ENCODE results near the gene CD22. TPM values are rescaled to one million over a fixed set of nuclear protein-coding genes. Genes with fewer than 3 reads are reported as not detected.
"Not testable (repeated sequence)": the region's sequence is repeated elsewhere in the genome, so short reads cannot be mapped to it uniquely, and the experiment has no call there.

Gene CD22
- total RNA-seq: 4.7 and 5.1 TPM in 2 replicates

DNA sequence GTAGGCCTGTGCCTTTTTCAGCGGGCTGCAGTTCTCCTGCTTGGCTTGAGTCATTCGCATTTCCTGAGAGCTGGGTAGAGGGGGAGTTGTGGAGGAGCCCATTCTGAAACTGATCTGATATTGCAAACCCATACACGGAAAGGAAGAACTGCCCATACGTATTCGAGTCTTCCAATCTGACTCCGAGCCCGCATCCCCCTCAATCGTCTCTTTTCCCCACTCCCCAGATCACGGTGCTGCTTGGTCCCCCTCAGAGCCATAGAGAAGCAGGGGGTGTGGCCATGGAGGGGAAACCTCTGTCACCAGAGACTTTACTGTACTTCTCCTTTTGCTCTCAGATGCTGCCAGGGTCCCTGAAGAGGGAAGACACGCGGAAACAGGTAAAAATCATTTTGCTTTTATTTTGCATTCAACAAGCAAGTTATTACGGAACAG is at the start of gene CD22:
TSS of gene CD22 (plus strand) at position 337 of the 435 bp plus-strand sequence. CDS start 2,854 bp downstream, outside the sequence.
- Mint-ChIP-seq H3K4me1 (ENCODE audit: low read depth) (peaks cover 23% of the 10 kb centered on the region), H3K27me3 (ENCODE audit: insufficient read depth) (no peaks in the 10 kb centered on the region), H3K36me3 (ENCODE audit: low read depth) (no peaks in the 10 kb centered on the region), H3K4me3 (peak within 1 kb of the TSS; percentile 28), H3K27ac (peak within 1 kb of the TSS; percentile 31), H3K9me3 (no peaks in the 10 kb centered on the region)
- DNase-seq (ENCODE audit: low spot score): no peak
- intact Hi-C loops (cut with micrococcal nuclease): no loop called here

DNA sequence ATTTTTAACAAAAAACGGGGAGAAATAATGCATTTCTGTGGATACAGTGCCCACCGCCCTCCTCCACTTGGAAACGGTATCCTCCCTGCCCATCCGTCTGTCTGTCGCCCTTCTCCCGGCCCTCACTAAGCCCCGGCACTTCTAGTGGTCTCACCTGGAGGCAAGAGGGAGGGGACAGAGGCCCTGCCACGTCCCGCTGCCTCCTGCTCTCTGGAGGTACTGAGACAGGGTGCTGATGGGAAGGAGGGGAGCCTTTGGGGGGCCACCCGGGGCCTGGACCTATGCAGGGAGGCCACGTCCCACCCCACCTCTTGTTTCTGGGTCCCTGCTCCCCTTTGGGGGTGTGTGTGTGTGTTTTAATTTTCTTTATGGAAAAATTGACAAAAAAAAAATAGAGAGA is 49.6 kb upstream of the CD22 start:
- Mint-ChIP-seq H3K4me1 (ENCODE audit: low read depth) (no peaks in the 10 kb centered on the region), H3K9me3 (no peaks in the 10 kb centered on the region), H3K36me3 (ENCODE audit: low read depth) (peaks cover 10% of the 10 kb centered on the region), H3K4me3 (no peak overlapping the region), H3K27me3 (ENCODE audit: insufficient read depth) (peaks cover 13% of the 10 kb centered on the region), H3K27ac (no peak overlapping the region)
- intact Hi-C loops (cut with micrococcal nuclease): no loop called here
- no peak for DNase-seq (ENCODE audit: low spot score)

DNA sequence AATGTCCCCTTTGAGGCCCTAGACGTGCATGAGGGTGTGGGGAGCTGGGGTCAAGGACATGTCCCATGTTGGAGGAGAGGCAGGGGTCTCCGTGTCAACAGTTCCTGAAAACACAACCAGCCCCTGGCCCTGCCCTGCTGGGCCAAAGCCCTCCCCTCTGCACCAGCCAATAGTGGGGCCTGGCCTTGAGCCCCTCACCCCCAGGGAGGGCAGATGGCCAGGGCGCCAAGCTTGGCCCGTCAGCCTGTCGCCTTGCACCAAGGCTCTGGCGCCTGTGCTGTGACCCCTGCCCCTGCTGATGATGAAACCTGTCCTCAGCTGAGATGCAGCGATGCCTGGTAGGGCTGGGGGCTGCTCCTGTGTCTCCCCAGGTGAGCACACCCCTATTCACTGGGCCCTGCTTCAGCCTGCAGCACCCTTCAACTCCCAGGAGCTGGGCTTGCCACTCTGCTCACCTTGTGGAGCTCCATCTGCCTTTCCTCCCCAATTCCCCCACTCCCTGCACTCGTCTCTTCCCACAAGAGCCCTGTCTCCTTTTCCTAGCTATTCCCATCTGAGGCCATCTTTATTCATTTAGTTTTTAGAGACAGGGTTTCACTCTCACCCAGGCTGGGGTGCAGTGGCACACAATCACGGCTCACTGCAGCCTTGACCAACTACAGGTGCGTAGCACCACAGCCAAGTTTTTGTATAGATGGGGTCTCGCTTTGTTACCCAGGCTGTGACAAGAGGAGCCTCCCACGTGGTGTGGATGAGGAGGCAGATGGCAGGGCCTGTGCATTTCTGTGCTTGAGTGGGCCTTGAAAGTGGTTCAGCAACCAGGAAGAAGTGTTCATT is 48.8 kb upstream of the CD22 start:
- no peaks in the 10 kb centered on the region for H3K9me3 Mint-ChIP-seq
- no peak overlapping the region for H3K27ac Mint-ChIP-seq
- peaks cover 18% of the 10 kb centered on the region for H3K27me3 Mint-ChIP-seq (ENCODE audit: insufficient read depth)
- H3K36me3 Mint-ChIP-seq (ENCODE audit: low read depth): peaks cover 10% of the 10 kb centered on the region
- intact Hi-C loops (cut with micrococcal nuclease): no loop called here
- no peaks in the 10 kb centered on the region for H3K4me1 Mint-ChIP-seq (ENCODE audit: low read depth)
- no peak for DNase-seq (ENCODE audit: low spot score)
- no peak overlapping the region for H3K4me3 Mint-ChIP-seq

DNA sequence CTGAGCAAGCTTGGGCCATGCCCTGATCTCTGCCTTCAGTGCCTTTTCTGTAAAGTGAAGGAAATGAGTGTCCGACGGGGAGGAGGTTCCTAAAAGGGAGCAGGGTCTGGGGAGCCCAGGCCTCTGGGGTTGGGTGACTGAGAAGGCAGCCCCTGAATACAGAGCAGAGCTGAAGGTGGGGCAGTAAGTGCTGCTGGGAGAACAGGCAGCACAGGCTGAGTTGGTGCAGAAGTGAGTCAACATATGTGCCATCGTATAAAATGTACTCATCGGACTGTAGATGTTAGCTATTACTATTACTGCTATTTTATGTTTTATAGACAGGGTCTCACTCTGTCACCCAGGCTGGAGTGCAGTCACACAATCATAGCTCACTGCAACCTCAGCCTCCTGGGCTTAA is 47.7 kb upstream of the CD22 start:
- intact Hi-C loops (cut with micrococcal nuclease): no loop called here

DNA sequence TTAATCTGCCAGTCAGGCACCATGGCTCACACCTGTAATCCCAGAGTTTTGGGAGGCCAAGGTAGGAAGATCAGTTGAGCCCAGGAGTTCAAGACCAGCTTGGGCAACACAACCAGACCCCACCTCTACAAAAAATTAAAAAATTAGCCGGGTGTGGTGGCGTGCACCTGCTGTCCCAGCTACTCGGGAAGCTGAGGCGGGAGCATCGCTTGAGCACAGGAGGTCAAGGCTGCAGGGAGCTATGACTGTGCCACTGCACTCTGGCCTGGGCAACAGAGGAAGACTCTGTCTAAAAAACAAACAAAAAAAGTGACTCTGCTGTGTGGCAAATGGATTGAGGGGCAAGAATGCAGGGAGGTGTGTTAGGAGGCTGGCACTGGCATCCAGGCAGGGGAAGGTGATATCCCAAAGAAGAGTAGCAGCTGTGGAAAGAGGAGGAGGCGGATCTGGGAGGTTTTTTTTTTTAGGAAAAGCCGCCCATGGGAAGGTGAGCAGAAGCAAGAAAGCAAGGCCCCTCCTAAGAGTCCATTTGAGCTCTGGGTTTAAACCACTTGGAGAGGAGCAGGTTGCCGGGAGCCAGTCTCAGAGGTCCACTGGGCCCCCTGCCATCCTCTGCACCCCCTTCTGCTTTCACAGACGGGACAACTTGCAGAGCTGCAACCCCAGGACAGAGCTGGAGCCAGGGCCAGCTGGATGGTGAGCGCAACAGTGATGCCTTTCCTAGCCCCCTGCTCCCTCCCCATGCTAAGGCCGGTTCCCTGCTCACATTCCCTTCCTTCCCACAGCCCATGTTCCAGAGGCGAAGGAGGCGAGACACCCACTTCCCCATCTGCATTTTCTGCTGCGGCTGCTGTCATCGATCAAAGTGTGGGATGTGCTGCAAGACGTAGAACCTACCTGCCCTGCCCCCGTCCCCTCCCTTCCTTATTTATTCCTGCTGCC is 44.6 kb upstream of the CD22 start:
- no peak overlapping the region for H3K27ac Mint-ChIP-seq
- intact Hi-C loops (cut with micrococcal nuclease): no loop called here
- no peak for DNase-seq (ENCODE audit: low spot score)
- no peaks in the 10 kb centered on the region for H3K4me1 Mint-ChIP-seq (ENCODE audit: low read depth)
- H3K4me3 Mint-ChIP-seq: no peak overlapping the region
- H3K9me3 Mint-ChIP-seq: no peaks in the 10 kb centered on the region
- no peaks in the 10 kb centered on the region for H3K36me3 Mint-ChIP-seq (ENCODE audit: low read depth)
- H3K27me3 Mint-ChIP-seq (ENCODE audit: insufficient read depth): peaks cover 21% of the 10 kb centered on the region

More for the DNA sequence above, 47.7 kb upstream of the CD22 start:
- Mint-ChIP-seq H3K27ac (no peak overlapping the region), H3K4me1 (ENCODE audit: low read depth) (no peaks in the 10 kb centered on the region), H3K27me3 (ENCODE audit: insufficient read depth) (peaks cover 20% of the 10 kb centered on the region), H3K36me3 (ENCODE audit: low read depth) (peaks cover 3% of the 10 kb centered on the region), H3K4me3 (no peak overlapping the region), H3K9me3 (no peaks in the 10 kb centered on the region)
- no peak for DNase-seq (ENCODE audit: low spot score)

DNA sequence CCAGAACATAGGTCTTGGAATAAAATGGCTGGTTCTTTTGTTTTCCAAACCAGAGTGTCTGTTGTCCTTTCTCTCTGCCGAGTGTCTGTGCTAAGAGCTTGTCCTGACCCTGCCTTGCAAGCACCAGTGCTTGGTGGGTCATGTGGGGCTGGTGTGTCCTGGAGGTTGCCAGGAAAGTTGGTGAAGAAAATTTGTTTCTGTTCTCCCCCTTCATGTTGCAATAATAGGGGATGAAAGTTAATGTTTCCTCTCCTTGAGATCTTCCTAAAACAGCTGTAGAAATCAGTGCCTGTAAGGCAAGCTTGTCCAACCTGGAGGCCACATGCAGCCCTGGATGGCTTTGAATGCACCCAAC is 43.9 kb upstream of the CD22 start:
- Mint-ChIP-seq H3K4me3 (no peak overlapping the region), H3K9me3 (no peaks in the 10 kb centered on the region), H3K27me3 (ENCODE audit: insufficient read depth) (peaks cover 21% of the 10 kb centered on the region), H3K4me1 (ENCODE audit: low read depth) (no peaks in the 10 kb centered on the region), H3K36me3 (ENCODE audit: low read depth) (no peaks in the 10 kb centered on the region), H3K27ac (no peak overlapping the region)
- intact Hi-C loops (cut with micrococcal nuclease): no loop called here
- no peak for DNase-seq (ENCODE audit: low spot score)

DNA sequence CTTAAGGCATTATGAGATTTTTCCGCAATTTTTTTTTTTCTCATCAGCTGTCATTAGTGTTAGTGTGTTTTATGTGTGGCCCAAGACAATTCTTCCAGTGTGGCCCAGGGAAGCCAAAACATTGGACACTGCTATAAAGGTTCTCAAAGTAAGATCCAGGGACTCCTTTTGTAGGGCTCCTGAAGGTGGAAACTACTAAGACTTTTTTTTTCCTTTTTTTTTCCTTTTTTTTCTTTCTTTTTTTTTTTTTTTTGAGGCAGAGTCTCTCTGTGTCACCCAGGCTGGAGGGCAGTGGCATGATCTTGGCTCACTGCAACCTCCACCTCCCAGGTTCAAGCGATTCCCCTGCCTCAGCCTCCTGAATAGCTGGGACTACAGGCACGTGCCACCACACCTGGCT is 43.5 kb upstream of the CD22 start:
- H3K4me1 Mint-ChIP-seq (ENCODE audit: low read depth); H3K9me3 Mint-ChIP-seq; H3K4me3 Mint-ChIP-seq; DNase-seq (ENCODE audit: low spot score); intact Hi-C loops (cut with micrococcal nuclease); H3K27ac Mint-ChIP-seq; H3K36me3 Mint-ChIP-seq (ENCODE audit: low read depth): not testable (repeated sequence)
- H3K27me3 Mint-ChIP-seq (ENCODE audit: insufficient read depth): peaks cover 21% of the 10 kb centered on the region

DNA sequence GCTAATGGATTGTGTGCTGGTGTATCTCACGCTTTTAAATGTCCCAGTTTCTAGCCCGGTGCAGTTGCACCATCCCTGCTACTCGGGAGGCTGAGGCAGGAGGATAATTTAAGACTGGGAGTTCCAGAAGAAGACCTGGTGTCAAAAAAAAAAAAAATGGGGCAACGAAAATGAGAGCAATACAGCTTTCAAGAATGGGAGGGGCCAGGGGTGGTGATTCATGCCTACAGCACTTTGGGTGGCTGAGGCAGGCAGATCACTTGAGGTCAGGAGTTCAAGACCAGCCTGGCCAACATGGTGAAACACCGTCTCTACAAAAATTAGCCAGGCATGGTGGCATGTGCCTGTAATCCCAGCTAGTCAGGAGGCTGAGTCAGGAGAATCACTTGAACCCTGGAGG is 42.9 kb upstream of the CD22 start:
- H3K36me3 Mint-ChIP-seq (ENCODE audit: low read depth); H3K4me1 Mint-ChIP-seq (ENCODE audit: low read depth); DNase-seq (ENCODE audit: low spot score); intact Hi-C loops (cut with micrococcal nuclease); H3K4me3 Mint-ChIP-seq; H3K27ac Mint-ChIP-seq; H3K9me3 Mint-ChIP-seq: not testable (repeated sequence)
- peaks cover 20% of the 10 kb centered on the region for H3K27me3 Mint-ChIP-seq (ENCODE audit: insufficient read depth)

DNA sequence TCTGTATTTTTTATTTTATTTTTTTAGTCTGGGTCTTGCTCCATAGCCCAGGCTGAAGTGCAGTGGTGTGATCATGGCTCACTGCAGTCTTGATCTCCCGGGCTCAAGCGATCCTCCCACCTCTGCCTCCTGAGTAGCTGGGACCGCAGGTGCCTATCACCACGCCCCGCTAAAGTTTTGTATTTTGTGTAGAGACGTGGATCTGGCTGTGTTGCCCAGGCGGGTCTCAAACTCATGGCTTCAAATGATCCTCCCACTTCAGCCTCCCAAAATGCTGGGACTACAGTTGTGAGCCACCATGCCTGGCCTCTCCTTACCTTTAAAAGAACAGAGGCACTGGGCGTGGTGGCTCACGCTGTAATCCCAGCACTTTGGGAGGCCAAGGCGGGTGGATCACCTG is 41.3 kb upstream of the CD22 start:
- Mint-ChIP-seq H3K4me3 (no peak overlapping the region), H3K36me3 (ENCODE audit: low read depth) (no peaks in the 10 kb centered on the region), H3K27me3 (ENCODE audit: insufficient read depth) (peaks cover 20% of the 10 kb centered on the region), H3K9me3 (no peaks in the 10 kb centered on the region), H3K27ac (no peak overlapping the region), H3K4me1 (ENCODE audit: low read depth) (no peaks in the 10 kb centered on the region)
- DNase-seq (ENCODE audit: low spot score): no peak
- intact Hi-C loops (cut with micrococcal nuclease): no loop called here

DNA sequence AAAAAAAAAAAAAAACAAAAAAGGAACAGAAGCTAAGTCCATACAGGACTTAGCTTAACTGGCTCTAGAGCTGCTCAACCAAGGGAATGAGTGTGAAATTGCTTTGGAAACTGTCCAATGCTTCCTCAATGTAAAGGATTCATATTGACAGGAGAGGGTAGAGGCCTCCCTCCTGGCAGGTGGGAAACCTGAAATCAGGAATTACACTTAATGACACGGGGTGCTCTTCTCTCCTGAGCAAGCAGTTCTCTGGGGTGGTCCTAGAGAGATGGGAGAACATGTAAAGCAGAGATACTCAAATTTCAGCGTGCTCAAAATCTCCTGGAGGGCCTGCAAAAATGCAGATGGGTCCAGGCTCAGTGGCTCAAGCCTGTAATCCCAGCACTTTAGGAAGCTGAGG is 40.7 kb upstream of the CD22 start:
- Mint-ChIP-seq H3K4me1 (ENCODE audit: low read depth) (no peaks in the 10 kb centered on the region), H3K27ac (no peak overlapping the region), H3K27me3 (ENCODE audit: insufficient read depth) (peaks cover 14% of the 10 kb centered on the region), H3K36me3 (ENCODE audit: low read depth) (no peaks in the 10 kb centered on the region), H3K9me3 (no peaks in the 10 kb centered on the region), H3K4me3 (no peak overlapping the region)
- DNase-seq (ENCODE audit: low spot score): no peak
- intact Hi-C loops (cut with micrococcal nuclease): no loop called here

DNA sequence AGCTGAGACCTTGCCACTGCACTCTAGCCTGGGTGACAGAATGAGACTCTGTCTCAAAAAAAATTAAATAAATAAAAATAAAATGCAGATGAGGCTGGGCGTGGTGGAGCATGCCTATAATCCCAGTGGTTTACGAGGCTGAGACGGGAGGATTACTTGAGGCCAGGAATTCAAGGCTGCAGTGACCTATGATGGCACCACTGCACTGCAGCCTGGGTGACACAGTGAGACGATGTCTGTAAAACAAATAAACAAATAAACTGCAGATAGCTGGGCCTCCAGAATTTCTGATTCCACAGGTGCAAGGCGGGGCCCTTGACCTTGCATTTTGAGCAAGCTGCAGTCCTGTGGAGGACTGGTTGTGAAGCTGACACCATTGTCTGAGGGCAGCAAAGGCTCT is 40.1 kb upstream of the CD22 start:
- no peaks in the 10 kb centered on the region for H3K4me1 Mint-ChIP-seq (ENCODE audit: low read depth)
- intact Hi-C loops (cut with micrococcal nuclease): no loop called here
- no peaks in the 10 kb centered on the region for H3K36me3 Mint-ChIP-seq (ENCODE audit: low read depth)
- no peak overlapping the region for H3K4me3 Mint-ChIP-seq
- H3K27me3 Mint-ChIP-seq (ENCODE audit: insufficient read depth): peaks cover 12% of the 10 kb centered on the region
- H3K9me3 Mint-ChIP-seq: no peaks in the 10 kb centered on the region
- H3K27ac Mint-ChIP-seq: no peak overlapping the region
- DNase-seq (ENCODE audit: low spot score): no peak

DNA sequence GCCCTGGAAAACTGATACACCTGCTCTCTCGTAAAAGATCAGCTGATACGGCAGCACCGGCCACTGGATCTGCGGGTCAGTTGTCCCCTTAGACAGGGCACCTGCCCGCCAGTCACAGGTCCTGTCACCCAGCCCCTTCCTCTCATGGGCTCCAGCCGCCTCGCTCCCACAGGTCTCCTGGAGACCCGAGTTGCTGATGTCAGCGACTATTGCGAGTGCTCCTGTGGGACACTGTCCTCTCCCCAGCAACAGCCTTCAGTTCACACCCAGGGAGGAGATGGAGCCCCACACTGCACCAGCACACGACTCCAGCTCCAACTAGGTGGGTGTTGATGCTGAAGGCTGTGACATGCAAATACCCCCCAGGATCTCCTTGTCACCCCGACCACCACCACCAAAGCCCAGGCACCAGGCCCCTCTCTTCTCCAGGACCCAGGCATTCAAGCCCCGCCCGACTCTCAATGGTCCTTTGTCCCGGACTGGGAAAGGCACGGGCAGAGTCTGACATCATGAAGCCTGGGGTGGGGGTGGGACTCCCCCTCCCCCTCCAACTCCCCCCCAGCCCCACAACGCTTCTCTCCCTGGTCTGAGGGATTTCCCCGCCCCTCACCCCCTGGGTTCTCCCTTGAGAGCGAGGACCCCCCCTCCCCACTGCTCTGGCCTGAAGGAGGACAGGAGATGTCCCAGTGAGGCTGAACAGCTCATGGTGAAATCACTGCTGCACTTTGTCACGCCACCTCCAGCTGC is 38.4 kb upstream of the CD22 start:
- peaks cover 9% of the 10 kb centered on the region for H3K27me3 Mint-ChIP-seq (ENCODE audit: insufficient read depth)
- intact Hi-C loops (cut with micrococcal nuclease): no loop called here
- no peak overlapping the region for H3K4me3 Mint-ChIP-seq
- H3K36me3 Mint-ChIP-seq (ENCODE audit: low read depth): no peaks in the 10 kb centered on the region
- no peaks in the 10 kb centered on the region for H3K9me3 Mint-ChIP-seq
- H3K4me1 Mint-ChIP-seq (ENCODE audit: low read depth): no peaks in the 10 kb centered on the region
- DNase-seq (ENCODE audit: low spot score): no peak
- H3K27ac Mint-ChIP-seq: no peak overlapping the region

All from activated T-helper 1 cell treated with anti-CD3 and anti-CD28 coated beads, Interleukin-12 subunit alpha, Interleukin-12 subunit beta, Interleukin-2, Interleukin-4 antibody, amounts not matched to agents 30 ng/mL and 10 ng/mL and 1 ng/mL, durations not matched to agents 14 hours and 24 hours and 36 hours (primary cell).